ENCODE data around the gene TMEM80. TPM values are rescaled to one million over a fixed set of nuclear protein-coding genes. Genes with fewer than 3 reads are reported as not detected.
"Not testable (repeated sequence)": the region's sequence is repeated elsewhere in the genome, so short reads cannot be mapped to it uniquely, and the experiment has no call there.

TMEM80 gene
- polyA plus RNA-seq, 5 donors, result 23.2 to 35.8 (median 29.9) TPM

GRCh38 chr11:679271-680207, 16.1 kb upstream of the TMEM80 start:
- DNase-seq, result no peak

- no peak for DNase-seq
Observed at GRCh38 chr11:680476-680875, 15.1 kb upstream of the TMEM80 start.

- no peak for DNase-seq
Observed at GRCh38 chr11:680970-681369, 14.6 kb upstream of the TMEM80 start.

GRCh38 chr11:686451-687243, 9.0 kb upstream of the TMEM80 start:
- DNase-seq, result no peak

GRCh38 chr11:687751-688150, 7.9 kb upstream of the TMEM80 start:
- DNase-seq, result no peak

DNA sequence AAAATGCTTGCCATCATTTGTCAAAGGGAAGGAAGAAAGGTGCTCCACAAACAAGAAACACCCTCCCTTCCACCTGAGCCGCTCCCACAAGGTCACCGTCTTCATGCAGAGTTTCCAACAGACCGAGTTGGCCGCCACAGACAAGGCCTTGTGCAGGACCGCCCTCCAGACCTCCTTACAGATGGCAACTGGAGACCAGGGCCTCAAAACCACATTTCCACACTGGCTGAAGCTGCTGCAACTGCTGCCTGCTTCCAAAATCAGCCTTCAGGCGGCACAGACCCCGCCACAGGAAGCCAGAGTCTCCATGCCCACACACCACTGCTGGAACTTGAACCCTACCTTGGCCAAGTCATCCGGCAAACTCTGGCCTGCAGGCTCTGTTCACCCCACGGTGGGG, 6.9 kb upstream of the TMEM80 start:
- no peak for DNase-seq

DNA sequence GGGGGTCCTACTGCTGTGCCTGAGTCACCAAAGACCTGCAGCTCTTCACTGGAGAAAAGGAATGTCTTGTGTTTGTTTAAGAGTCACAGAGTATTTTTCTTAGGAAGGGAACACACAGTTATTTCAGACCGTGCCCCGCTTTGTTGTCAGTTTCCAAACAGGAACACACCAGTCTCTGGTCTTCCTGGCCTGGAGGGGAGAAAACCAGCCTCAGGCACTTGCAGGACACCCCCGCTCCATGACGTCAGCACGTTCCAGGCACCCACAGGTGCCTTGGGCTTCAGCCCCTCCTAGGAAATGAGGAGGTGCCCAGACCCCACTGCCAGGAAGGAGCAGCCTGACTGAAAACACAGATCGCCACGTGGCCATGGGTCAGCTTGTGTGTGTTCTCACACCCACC, 6.0 kb upstream of the TMEM80 start:
- DNase-seq, result no peak

GRCh38 chr11:690244-690643, 5.4 kb upstream of the TMEM80 start:
- not testable (repeated sequence) for DNase-seq

GRCh38 chr11:690738-691633, 4.6 kb upstream of the TMEM80 start:
- DNase-seq, result no peak

GRCh38 chr11:691710-692590, 3.7 kb upstream of the TMEM80 start:
- no peak for DNase-seq

- no peak for DNase-seq
Observed at GRCh38 chr11:692824-693414, 2.7 kb upstream of the TMEM80 start.

DNA sequence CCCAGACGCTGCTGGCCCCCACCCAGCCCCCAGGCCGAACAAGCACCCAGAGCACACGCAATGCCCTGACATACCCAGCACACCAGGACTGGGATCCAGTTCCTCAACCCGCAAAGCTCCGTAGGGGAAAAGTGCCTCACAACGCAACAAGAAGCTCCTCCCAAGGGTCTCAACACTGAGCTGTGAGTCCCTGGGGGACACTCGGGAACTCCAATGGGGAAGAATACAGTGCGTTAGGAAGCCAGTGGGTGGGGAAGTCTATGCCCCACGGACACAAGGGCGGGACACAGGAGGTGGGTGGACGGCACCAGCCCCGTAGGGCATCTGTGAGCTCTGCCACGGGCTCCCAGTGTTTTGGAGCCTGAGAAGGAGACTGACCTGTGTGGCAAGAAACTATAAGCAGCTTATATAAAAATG, 2.2 kb upstream of the TMEM80 start:
- peak in 1 of 2 donors; percentile 24 for DNase-seq

- DNase-seq, result no peak
Observed at GRCh38 chr11:693887-694562, 1.6 kb upstream of the TMEM80 start.

GRCh38 chr11:694563-695287, 891 bp upstream of the TMEM80 start, which contains the start of gene DEAF1:
DEAF1 (minus strand) TSS chr11:695222; CDS start chr11:695047, 175 bp downstream.
- peak; percentile 98 for DNase-seq

DNA sequence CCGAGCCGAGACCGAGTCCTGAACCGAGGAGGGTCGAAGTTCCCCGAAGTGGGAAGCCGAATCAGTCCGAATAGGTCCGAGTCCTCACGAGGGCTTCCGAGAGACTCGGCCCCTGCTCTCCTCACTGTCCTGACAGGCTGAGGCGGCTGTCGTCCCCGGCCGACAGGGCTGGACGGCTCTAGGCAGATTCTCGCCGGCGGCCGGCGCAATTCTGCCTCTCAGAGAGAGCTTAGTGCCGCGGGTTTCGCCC, 403 bp upstream of the TMEM80 start:
- no peak for DNase-seq

GRCh38 chr11:696955-697491, 1.4 kb downstream of the TMEM80 start:
- no peak for DNase-seq

DNA sequence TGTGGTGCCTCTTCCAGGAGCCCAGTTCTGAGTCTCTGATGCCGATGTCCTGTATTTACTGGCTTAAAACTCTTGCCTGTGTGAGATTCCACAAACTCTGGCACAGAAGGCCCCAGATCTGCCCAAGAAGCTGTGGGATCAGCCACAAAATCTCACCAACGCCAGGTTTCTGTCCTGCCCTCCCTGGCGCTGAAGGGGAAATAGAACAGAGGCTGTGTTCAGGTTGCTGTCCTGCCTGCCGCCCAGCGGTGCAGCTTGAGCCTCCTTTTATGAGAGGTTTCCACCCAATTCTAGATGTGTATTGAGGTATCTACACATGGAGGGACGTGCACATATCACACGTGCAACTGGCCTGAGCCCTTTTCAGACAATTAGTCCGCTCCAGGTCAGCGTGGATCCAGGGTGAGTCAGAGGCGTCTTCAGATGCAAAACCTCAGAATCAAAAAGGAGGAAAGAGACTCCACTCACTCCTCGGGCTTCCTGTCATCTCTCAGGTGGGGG, 2.2 kb downstream of the TMEM80 start:
- no peak for DNase-seq

DNA sequence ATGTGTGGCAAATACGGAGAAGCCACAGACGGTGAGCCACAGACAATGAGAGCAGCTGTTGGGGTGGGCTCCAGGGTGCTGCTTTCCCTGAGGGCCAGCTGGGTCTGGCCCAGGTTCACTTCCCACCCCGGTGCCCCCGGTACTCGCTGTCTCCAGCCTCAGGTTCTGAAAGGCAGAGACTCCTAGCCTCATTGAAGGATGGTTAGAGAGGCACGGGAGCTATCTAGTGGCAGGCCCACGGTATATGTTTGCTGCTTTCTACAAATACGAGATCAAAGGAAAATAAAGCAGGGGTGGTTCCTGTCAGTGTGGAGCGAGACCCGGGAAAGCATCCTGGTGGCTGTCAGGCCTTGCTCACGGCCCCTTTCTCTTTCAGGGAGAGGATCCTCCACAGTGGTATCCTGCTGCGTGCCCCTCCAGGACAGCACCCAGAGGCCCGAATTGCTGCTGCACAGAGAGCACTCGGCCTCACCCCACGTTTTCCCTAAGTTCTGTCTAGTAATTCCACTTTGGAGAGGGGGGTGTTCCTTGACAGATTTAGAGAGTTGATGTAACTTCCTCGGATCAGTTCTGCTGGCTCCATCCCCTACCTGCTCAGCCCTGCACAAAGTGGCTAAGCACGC, 3.0 kb downstream of the TMEM80 start:
- no peak for DNase-seq

All from right lung (tissue), 5 donors.